Transverse colon (tissue), 4 donors: Measurements from ENCODE around the gene MTRF1L. TPM values are rescaled to one million over a fixed set of nuclear protein-coding genes. Genes with fewer than 3 reads are reported as not detected.

Source experiments
- DNase-seq: peaks from one replicate; pipeline ENCODE4 v3.0.0-alpha.2; 2019
- H3K27ac ChIP-seq, 4 donors: fragments of 200-600 bp; sonication (generic); 2 replicates each; pipeline ENCODE4 v1.5.1; 2016 to 2018; ENCODE audit warnings: inconsistent platforms in 4 of 4
- H3K27me3 ChIP-seq: fragments of 200-600 bp; sonication (generic); 2 replicates; pipeline ENCODE4 v1.5.1; 2017; ENCODE audit warnings: inconsistent platforms
- H3K36me3 ChIP-seq, 4 donors: fragments of 200-600 bp; sonication (generic); 2 replicates each; pipeline ENCODE4 v1.5.1; 2017 to 2019; ENCODE audit warnings: inconsistent platforms in 4 of 4
- H3K4me1 ChIP-seq, 4 donors: fragments of 200-600 bp; sonication (generic); 2 replicates each; pipeline ENCODE4 v1.5.1; 2017 to 2020; ENCODE audit warnings: inconsistent platforms in 4 of 4
- H3K4me3 ChIP-seq, 4 donors: fragments of 200-600 bp; sonication (generic); 1 replicate in 1 of 4; 2 replicates in 3 of 4; pipeline versions ENCODE4 v1.5.1 to v1.6.1; 2017 to 2019; ENCODE audit warnings: inconsistent platforms in 4 of 4
- H3K9me3 ChIP-seq, 2 donors: fragments of 200-600 bp; sonication (generic); 2 replicates each; pipeline ENCODE4 v1.5.1; 2017 to 2019; ENCODE audit warnings: inconsistent platforms in 2 of 2
- CTCF ChIP-seq, 5 experiments: fragments of 200-600 bp in 3 of 5; fragments of 450-650 bp in 2 of 5; sonication (generic) in 3 of 5; IDR thresholded peaks; 1 replicate in 2 of 5; 2 replicates in 3 of 5; pipeline ENCODE4 v1.5.1; 2016 to 2017; ENCODE audit warnings: antibody characterized with exemption in 5 of 5, inconsistent platforms in 3 of 5, mild to moderate bottlenecking in 2 of 5, moderate library complexity in 1 of 5
- EP300 ChIP-seq: sonication (generic); formaldehyde crosslinking; IDR thresholded peaks from one replicate; pipeline ENCODE4 v1.6.1; 2017; ENCODE audit warnings: antibody characterized with exemption, low read depth
- POLR2A ChIP-seq: fragments of 450-650 bp; IDR thresholded peaks from one replicate; pipeline ENCODE4 v1.6.1; 2016; ENCODE audit warnings: antibody characterized with exemption, mild to moderate bottlenecking, moderate library complexity
- POLR2AphosphoS5 ChIP-seq, 3 donors: sonication (generic); formaldehyde crosslinking; IDR thresholded peaks; one replicate each; pipeline ENCODE4 v1.6.1; 2016; ENCODE audit warnings: antibody characterized with exemption in 3 of 3
- WGBS, 2 donors: methylation state at CpG; one replicate each; pipeline ENCODE4 v1.1.5; 2018; ENCODE audit warnings: low coverage in 1 of 2; 5-methylcytosine and 5-hydroxymethylcytosine counted together
- in situ Hi-C, 4 donors: fragments of 200-750 bp; cut with MboI; loops; one replicate each; pipeline versions ENCODE4 v1.15.0 to v1.15.1; 2017; ENCODE audit warnings: low sequenced_read_pairs in 3 of 4, low pct_ligation_motif_present in 1 of 4, low pct_unique_long_range_greater_than_20kb in 1 of 4
- intact Hi-C: fragments of 100-400 bp; cut with DNase I; formaldehyde crosslinking; loops from one replicate; pipeline ENCODE4 v1.15.1; 2023; ENCODE audit warnings: low total_unique reads
- total RNA-seq, 4 donors: library from RNA; depleted of rRNA; stranded (reverse); fragments of >200 nt; gene quantifications; one replicate each; pipeline ENCODE4 v1.1.0, GENCODE V29; 2016

MTRF1L gene
- total RNA-seq, 4 donors from 2014 or later: 3.6 to 17.1 (median 15.9) TPM

- Histone ChIP-seq H3K27ac (no peak overlapping the region), H3K4me1 (no peaks in the 10 kb centered on the region), H3K9me3 (no peaks in the 10 kb centered on the region), H3K36me3 (no peaks in the 10 kb centered on the region), H3K27me3 (no peaks in the 10 kb centered on the region), H3K4me3 (no peak overlapping the region)
- in situ Hi-C loops (loop anchor here in 1 of 4 donors (10.0 kb wide), 1 partner anchor 67 kb away; no protein-coding TSS in a partner anchor), intact Hi-C loops (loop anchor here (10.0 kb wide), 1 partner anchor 93 kb away; no protein-coding TSS in a partner anchor)
- no peak for DNase-seq
- 56 to 81% methylated on average over 1 of the region's 1 CpG for WGBS, 2 donors
- TF ChIP-seq POLR2AphosphoS5 (IDR thresholded peaks at IDR 0.05): no peak
- TF ChIP-seq EP300: no peak
- no peak for TF ChIP-seq POLR2A
- no peak for TF ChIP-seq CTCF (IDR thresholded peaks at IDR 0.05)
Measured at GRCh38 chr6:152957796-152958195, 44.7 kb downstream of the MTRF1L start.

GRCh38 chr6:152954443-152954842, 48.1 kb downstream of the MTRF1L start:
- intact Hi-C loops: loop anchor here (10.0 kb wide), 1 partner anchor 90 kb away; no protein-coding TSS in a partner anchor
- WGBS, 2 donors: 65 to 66% methylated on average over 2 to 3 of the region's 3 CpGs
- Histone ChIP-seq H3K4me1 (no peaks in the 10 kb centered on the region), H3K27ac (no peak overlapping the region), H3K4me3 (no peak overlapping the region), H3K9me3 (no peaks in the 10 kb centered on the region), H3K27me3 (peaks cover 17% of the 10 kb centered on the region), H3K36me3 (no peaks in the 10 kb centered on the region)
- DNase-seq: no peak
- in situ Hi-C loops: loop anchor here in 1 of 4 donors (10.0 kb wide), 1 partner anchor 70 kb away; no protein-coding TSS in a partner anchor
- TF ChIP-seq POLR2A (no peak), POLR2AphosphoS5 (IDR thresholded peaks at IDR 0.05) (no peak), EP300 (no peak), CTCF (IDR thresholded peaks at IDR 0.05) (no peak)

GRCh38 chr6:152952866-152953509, 49.5 kb downstream of the MTRF1L start:
- Histone ChIP-seq H3K9me3 (no peaks in the 10 kb centered on the region), H3K4me3 (no peak overlapping the region), H3K36me3 (no peaks in the 10 kb centered on the region), H3K27ac (no peak overlapping the region), H3K4me1 (peaks cover 0 to 5% (median 0%) of the 10 kb centered on the region in 4 donors), H3K27me3 (peaks cover 17% of the 10 kb centered on the region)
- intact Hi-C loops (loop anchor here (10.0 kb wide), 1 partner anchor 88 kb away; no protein-coding TSS in a partner anchor), in situ Hi-C loops (loop anchor here in 1 of 4 donors (10.0 kb wide), 1 partner anchor 72 kb away; no protein-coding TSS in a partner anchor)
- TF ChIP-seq EP300 (no peak), POLR2AphosphoS5 (IDR thresholded peaks at IDR 0.05) (no peak), CTCF (IDR thresholded peaks at IDR 0.05) (peak; percentile 19 to 34 (median 30)), POLR2A (no peak)
- no peak for DNase-seq
- 56 to 57% methylated on average over 7 of the region's 7 CpGs for WGBS, 2 donors

- Histone ChIP-seq H3K27me3 (peaks cover 17% of the 10 kb centered on the region), H3K4me1 (peaks cover 0 to 5% (median 0%) of the 10 kb centered on the region in 4 donors), H3K36me3 (no peaks in the 10 kb centered on the region), H3K4me3 (no peak overlapping the region), H3K27ac (no peak overlapping the region), H3K9me3 (no peaks in the 10 kb centered on the region)
- in situ Hi-C loops: loop anchor here in 1 of 4 donors (10.0 kb wide), 1 partner anchor 73 kb away; no protein-coding TSS in a partner anchor
- DNase-seq: no peak
- intact Hi-C loops: loop anchor here (10.0 kb wide), 1 partner anchor 87 kb away; no protein-coding TSS in a partner anchor
- TF ChIP-seq CTCF (IDR thresholded peaks at IDR 0.05): no peak
- no peak for TF ChIP-seq EP300
- TF ChIP-seq POLR2AphosphoS5 (IDR thresholded peaks at IDR 0.05): no peak
- TF ChIP-seq POLR2A: no peak
- WGBS, 2 donors: 0 to 4% methylated on average over 1 of the region's 1 CpG
Measured at GRCh38 chr6:152952045-152952444, 50.5 kb downstream of the MTRF1L start.
